H9 (cell line): ENCODE measurements around the gene CMTM4. TPM values are rescaled to one million over a fixed set of nuclear protein-coding genes. Genes with fewer than 3 reads are reported as not detected.

Source experiments
- DNase-seq: peaks from one replicate; pipeline ENCODE4 v3.0.0-alpha.2; 2017
- H2AFZ ChIP-seq: one replicate; pipeline ENCODE4 v1.6.1; 2013; ENCODE audit warnings: mild to moderate bottlenecking, low read length, control low read depth, moderate library complexity
- H2AK5ac ChIP-seq: 2 replicates; pipeline ENCODE4 v1.6.1; 2013; ENCODE audit warnings: low read length, control low read depth, mixed read lengths; ENCODE audit not compliant: insufficient read length
- H2BK120ac ChIP-seq: one replicate; pipeline ENCODE4 v1.6.1; 2013; ENCODE audit warnings: low read depth, mild to moderate bottlenecking, low read length, control low read depth, inconsistent platforms; ENCODE audit not compliant: poor library complexity, severe bottlenecking
- H2BK12ac ChIP-seq: 2 replicates; pipeline ENCODE4 v1.6.1; 2013; ENCODE audit warnings: low read length, control low read depth, mixed read lengths, low read depth; ENCODE audit not compliant: insufficient read length
- H2BK15ac ChIP-seq: 2 replicates; pipeline ENCODE4 v1.6.1; 2013; ENCODE audit warnings: low read depth, low read length, control low read depth
- H2BK20ac ChIP-seq: one replicate; pipeline ENCODE4 v1.6.1; 2013; ENCODE audit warnings: low read depth, mild to moderate bottlenecking, low read length, control low read depth, inconsistent platforms; ENCODE audit not compliant: poor library complexity, severe bottlenecking
- H2BK5ac ChIP-seq: 2 replicates; pipeline ENCODE4 v1.6.1; 2013; ENCODE audit warnings: low read length, control low read depth, mixed read lengths; ENCODE audit not compliant: insufficient read length
- H3K14ac ChIP-seq: 2 replicates; pipeline ENCODE4 v1.6.1; 2013; ENCODE audit warnings: low read length, control low read depth; ENCODE audit not compliant: insufficient read depth
- H3K18ac ChIP-seq: 2 replicates; pipeline ENCODE4 v1.6.1; 2013; ENCODE audit warnings: low read depth, mild to moderate bottlenecking, mixed read lengths, low read length, control low read depth; ENCODE audit not compliant: insufficient read length
- H3K23ac ChIP-seq: 2 replicates; pipeline ENCODE4 v1.6.1; 2013; ENCODE audit warnings: low read length, control low read depth, mixed read lengths, low read depth; ENCODE audit not compliant: insufficient read length
- H3K23me2 ChIP-seq: 2 replicates; pipeline ENCODE4 v1.6.1; 2013; ENCODE audit warnings: low read depth, mild to moderate bottlenecking, mixed read lengths, low read length, control low read depth; ENCODE audit not compliant: insufficient read length, poor library complexity, severe bottlenecking
- H3K27ac ChIP-seq: 2 replicates; pipeline ENCODE4 v1.5.1; 2013; ENCODE audit warnings: low read length, control low read depth, mixed read lengths, low read depth; ENCODE audit not compliant: insufficient read length
- H3K27me3 ChIP-seq: 2 replicates; pipeline ENCODE4 v1.6.1; 2013; ENCODE audit warnings: low read length, control low read depth, inconsistent platforms; ENCODE audit not compliant: insufficient read depth
- H3K4ac ChIP-seq: 2 replicates; pipeline ENCODE4 v1.6.1; 2013; ENCODE audit warnings: low read depth, mild to moderate bottlenecking, control low read depth, inconsistent platforms, low read length, moderate library complexity
- H3K4me1 ChIP-seq: 2 replicates; pipeline ENCODE4 v1.6.1; 2013; ENCODE audit warnings: low read length, control low read depth, inconsistent platforms; ENCODE audit not compliant: insufficient read depth
- H3K4me2 ChIP-seq: 2 replicates; pipeline ENCODE4 v1.6.1; 2013; ENCODE audit warnings: low read length, control low read depth, mixed read lengths; ENCODE audit not compliant: insufficient read length, insufficient read depth
- H3K56ac ChIP-seq: 2 replicates; pipeline ENCODE4 v1.6.1; 2013; ENCODE audit warnings: low read depth, mild to moderate bottlenecking, mixed read lengths, low read length, control low read depth; ENCODE audit not compliant: insufficient read length
- H3K79me1 ChIP-seq: 2 replicates; pipeline ENCODE4 v1.6.1; 2013; ENCODE audit warnings: low read depth, mild to moderate bottlenecking, moderate library complexity, low read length, control low read depth, inconsistent platforms; ENCODE audit not compliant: insufficient read depth, poor library complexity, severe bottlenecking
- H3K79me2 ChIP-seq: 2 replicates; pipeline ENCODE4 v1.6.1; 2013; ENCODE audit warnings: low read length, control low read depth, inconsistent platforms; ENCODE audit not compliant: insufficient read depth
- H3K9ac ChIP-seq: 2 replicates; pipeline ENCODE4 v1.6.1; 2013; ENCODE audit warnings: low read length, control low read depth, mixed read lengths; ENCODE audit not compliant: insufficient read length; ENCODE audit errors: extremely low read depth
- H3K9me3 ChIP-seq: one replicate; pipeline ENCODE4 v1.6.1; 2013; ENCODE audit warnings: low read depth, low read length, inconsistent platforms; ENCODE audit not compliant: control insufficient read depth
- H3T11ph ChIP-seq: one replicate; pipeline ENCODE4 v1.6.1; 2013; ENCODE audit warnings: mild to moderate bottlenecking, low read length, control low read depth, inconsistent platforms
- H4K20me1 ChIP-seq: one replicate; pipeline ENCODE4 v1.6.1; 2013; ENCODE audit not compliant: control insufficient read depth, insufficient read length, insufficient read depth
- H4K5ac ChIP-seq: 2 replicates; pipeline ENCODE4 v1.6.1; 2013; ENCODE audit warnings: low read depth, mild to moderate bottlenecking, mixed read lengths, low read length, control low read depth; ENCODE audit not compliant: insufficient read length
- H4K8ac ChIP-seq: replicated peaks from 2 replicates; pipeline ENCODE4 v1.6.1; 2013; ENCODE audit warnings: low read length, control low read depth, mixed read lengths, low read depth; ENCODE audit not compliant: insufficient read length
- H4K91ac ChIP-seq: 2 replicates; pipeline ENCODE4 v1.6.1; 2013; ENCODE audit warnings: low read depth, mild to moderate bottlenecking, moderate library complexity, mixed read lengths, low read length, control low read depth; ENCODE audit not compliant: insufficient read length
- H3K27ac Mint-ChIP-seq, 3 experiments: 2 replicates in 2 of 3; 3 replicates in 1 of 3; pipeline ENCODE4 v1.8.0; 2020 to 2021; ENCODE audit warnings: mixed read lengths in 3 of 3, mild to moderate bottlenecking in 1 of 3, moderate library complexity in 1 of 3
- H3K27me3 Mint-ChIP-seq: 2 replicates; pipeline ENCODE4 v1.8.0; 2021; ENCODE audit warnings: low read depth, mild to moderate bottlenecking, moderate library complexity, mixed read lengths
- H3K36me3 Mint-ChIP-seq, 3 experiments: 2 replicates in 2 of 3; 3 replicates in 1 of 3; pipeline ENCODE4 v1.8.0; 2020 to 2021; ENCODE audit warnings: low read depth in 3 of 3, mixed read lengths in 3 of 3; ENCODE audit not compliant: insufficient read depth in 1 of 3
- H3K4me1 Mint-ChIP-seq, 2 experiments: 2 replicates each; pipeline ENCODE4 v1.8.0; 2020; ENCODE audit warnings: mixed read lengths in 2 of 2
- H3K4me3 Mint-ChIP-seq, 2 experiments: 2 replicates in 1 of 2; 3 replicates in 1 of 2; pipeline ENCODE4 v1.8.0; 2020 to 2021; ENCODE audit warnings: mild to moderate bottlenecking in 2 of 2, mixed read lengths in 2 of 2, moderate library complexity in 1 of 2
- H3K9me3 Mint-ChIP-seq, 2 experiments: 2 replicates in 1 of 2; 3 replicates in 1 of 2; pipeline ENCODE4 v1.8.0; 2020; ENCODE audit warnings: mild to moderate bottlenecking in 2 of 2, mixed read lengths in 2 of 2, moderate library complexity in 1 of 2
- WGBS: extraction: QIAGEN DNeasy Blood & Tissue Kit; methylation state at CpG from one replicate; pipeline ENCODE4 v1.1.7; 2013; ENCODE audit warnings: missing lambda C conversion rate, low lambda C conversion rate, mixed read lengths; ENCODE audit not compliant: insufficient read length; ENCODE audit errors: extremely low coverage; 5-methylcytosine and 5-hydroxymethylcytosine counted together
- total RNA-seq: library from RNA; stranded (reverse); gene quantifications from 2 replicates; pipeline ENCODE4 v1.2.1, GENCODE V29; 2021
- TF ChIP-seq, protein P1 (sequence below): fragments of 200-600 bp; sonication (generic); conservative IDR thresholded peaks from 3 replicates; pipeline ENCODE4 v1.8.0; 2021; ENCODE audit warnings: antibody characterized with exemption, mild to moderate bottlenecking

CMTM4 gene
- total RNA-seq, 1 experiment from 2014 or later: 40.5 TPM

DNA sequence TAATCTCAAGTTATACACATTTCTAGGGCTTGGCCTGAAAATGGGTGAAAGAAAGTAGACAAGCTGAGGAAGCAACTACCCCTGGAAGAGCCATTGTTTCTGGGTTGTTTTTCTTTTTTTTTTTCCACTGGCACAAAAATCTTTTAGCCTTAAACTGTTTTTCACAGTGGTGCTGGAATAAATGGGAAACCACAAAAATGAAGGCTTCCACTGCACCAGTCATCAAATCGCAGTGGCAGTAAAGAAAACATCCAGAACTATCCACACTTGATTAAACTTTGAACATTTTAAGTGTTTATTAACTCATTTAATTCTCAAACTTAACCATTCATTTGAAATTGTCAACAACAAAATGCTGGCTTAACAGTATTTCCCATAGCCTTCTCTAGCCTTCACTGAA is 14.3 kb downstream of the CMTM4 start:
- DNase-seq: no peak
- no peaks in the 10 kb centered on the region for H4K20me1 ChIP-seq
- no peak overlapping the region for H4K91ac ChIP-seq
- no peak overlapping the region for H3K27ac ChIP-seq
- Mint-ChIP-seq H3K9me3 (no peaks in the 10 kb centered on the region; a peak in 1 of 5 replicates), H3K27ac (no peak overlapping the region), H3K4me1 (peaks cover 4 to 7% of the 10 kb centered on the region in 2 experiments; a peak in 3 of 4 replicates), H3K27me3 (no peaks in the 10 kb centered on the region), H3K4me3 (no peak overlapping the region), H3K36me3 (peaks cover 2 to 12% (median 4%) of the 10 kb centered on the region in 3 experiments; a peak in 5 of 7 replicates)
- TF ChIP-seq, protein P1, sequence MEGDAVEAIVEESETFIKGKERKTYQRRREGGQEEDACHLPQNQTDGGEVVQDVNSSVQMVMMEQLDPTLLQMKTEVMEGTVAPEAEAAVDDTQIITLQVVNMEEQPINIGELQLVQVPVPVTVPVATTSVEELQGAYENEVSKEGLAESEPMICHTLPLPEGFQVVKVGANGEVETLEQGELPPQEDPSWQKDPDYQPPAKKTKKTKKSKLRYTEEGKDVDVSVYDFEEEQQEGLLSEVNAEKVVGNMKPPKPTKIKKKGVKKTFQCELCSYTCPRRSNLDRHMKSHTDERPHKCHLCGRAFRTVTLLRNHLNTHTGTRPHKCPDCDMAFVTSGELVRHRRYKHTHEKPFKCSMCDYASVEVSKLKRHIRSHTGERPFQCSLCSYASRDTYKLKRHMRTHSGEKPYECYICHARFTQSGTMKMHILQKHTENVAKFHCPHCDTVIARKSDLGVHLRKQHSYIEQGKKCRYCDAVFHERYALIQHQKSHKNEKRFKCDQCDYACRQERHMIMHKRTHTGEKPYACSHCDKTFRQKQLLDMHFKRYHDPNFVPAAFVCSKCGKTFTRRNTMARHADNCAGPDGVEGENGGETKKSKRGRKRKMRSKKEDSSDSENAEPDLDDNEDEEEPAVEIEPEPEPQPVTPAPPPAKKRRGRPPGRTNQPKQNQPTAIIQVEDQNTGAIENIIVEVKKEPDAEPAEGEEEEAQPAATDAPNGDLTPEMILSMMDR: no peak
- no peak overlapping the region for H3K4me2 ChIP-seq
- no peak overlapping the region for H2BK12ac ChIP-seq
- H2AK5ac ChIP-seq: no peak overlapping the region
- no peak overlapping the region for H2BK15ac ChIP-seq
- no peak overlapping the region for H2BK5ac ChIP-seq
- no peak overlapping the region for H2BK120ac ChIP-seq
- no peaks in the 10 kb centered on the region; the same call in 1 of the 2 replicates for H3K79me2 ChIP-seq
- H3K27me3 ChIP-seq: no peaks in the 10 kb centered on the region
- no peak overlapping the region for H3K18ac ChIP-seq
- H3K23me2 ChIP-seq: no peaks in the 10 kb centered on the region
- no peak overlapping the region for H3K14ac ChIP-seq
- no peak overlapping the region for H3K9ac ChIP-seq
- no peaks in the 10 kb centered on the region for H3K4me1 ChIP-seq
- H4K5ac ChIP-seq: no peak overlapping the region
- no peak overlapping the region for H3T11ph ChIP-seq
- H3K4ac ChIP-seq: no peak overlapping the region
- no peak overlapping the region for H4K8ac ChIP-seq
- no CpG with 5 or more reads among the region's 1 CpG for WGBS
- H3K23ac ChIP-seq: no peak overlapping the region
- H2BK20ac ChIP-seq: no peak overlapping the region
- H3K79me1 ChIP-seq: peaks cover 4% of the 10 kb centered on the region
- no peaks in the 10 kb centered on the region for H3K9me3 ChIP-seq
- no peak overlapping the region for H3K56ac ChIP-seq
- no peak overlapping the region for H2AFZ ChIP-seq
